Heart right ventricle (tissue), 16 donors: ENCODE data around the gene OR6V1. TPM values are rescaled to one million over a fixed set of nuclear protein-coding genes. Genes with fewer than 3 reads are reported as not detected.

Source experiments
- ATAC-seq, 8 donors: fragments of 200-7000 bp; cut with Tn5 transposase; one replicate each; pipeline ENCODE4 v1.9.1; 2020; ENCODE audit warnings: mild to moderate bottlenecking in 8 of 8, moderate library complexity in 8 of 8, moderate number of reproducible peaks in 1 of 8
- DNase-seq, 2 donors: peaks; one replicate each; pipeline ENCODE4 v3.0.0-alpha.2; 2020
- H3K27ac ChIP-seq, 10 donors: fragments of 200-600 bp; sonication (generic) in 2 of 10; one replicate each; pipeline versions ENCODE4 v1.5.0 to v1.8.0; 2020 to 2022; ENCODE audit warnings: mild to moderate bottlenecking in 3 of 10
- H3K27me3 ChIP-seq, 7 donors: fragments of 200-600 bp; one replicate each; pipeline ENCODE4 v1.8.0; 2021 to 2022; ENCODE audit warnings: mild to moderate bottlenecking in 2 of 7
- H3K36me3 ChIP-seq, 9 donors: fragments of 200-600 bp; sonication (generic) in 1 of 9; one replicate each; pipeline versions ENCODE4 v1.5.0 to v1.8.0; 2020 to 2022; ENCODE audit warnings: mild to moderate bottlenecking in 2 of 9
- H3K4me1 ChIP-seq, 9 donors: fragments of 200-600 bp; sonication (generic) in 1 of 9; one replicate each; pipeline versions ENCODE4 v1.5.0 to v1.8.0; 2020 to 2022; ENCODE audit warnings: mild to moderate bottlenecking in 4 of 9
- H3K4me3 ChIP-seq, 10 donors: fragments of 200-600 bp; sonication (generic) in 2 of 10; one replicate each; pipeline versions ENCODE4 v1.5.0 to v1.8.0; 2020 to 2022; ENCODE audit warnings: mild to moderate bottlenecking in 7 of 10, moderate library complexity in 2 of 10
- H3K9me3 ChIP-seq, 11 donors: fragments of 200-600 bp in 10 of 11; sonication (generic) in 2 of 11; one replicate each; pipeline versions ENCODE4 v1.5.0 to v1.8.0; 2013 to 2022; ENCODE audit warnings: mild to moderate bottlenecking in 2 of 11, control low read depth in 1 of 11, moderate library complexity in 1 of 11
- CTCF ChIP-seq, 9 donors: fragments of 200-600 bp; sonication (generic) in 2 of 9; IDR thresholded peaks; one replicate each; pipeline versions ENCODE4 v1.5.0 to v1.8.0; 2021 to 2022; ENCODE audit warnings: antibody characterized with exemption in 9 of 9, mild to moderate bottlenecking in 5 of 9, moderate library complexity in 1 of 9
- WGBS, 2 donors: extraction: QIAGEN DNeasy Blood & Tissue Kit; methylation state at CpG; one replicate each; pipeline ENCODE4 v1.1.7; 2013; ENCODE audit warnings: inconsistent platforms in 1 of 2; 5-methylcytosine and 5-hydroxymethylcytosine counted together
- intact Hi-C, 10 donors: fragments of 100-400 bp; cut with DNase I; formaldehyde crosslinking; loops; one replicate each; pipeline versions ENCODE4 v1.11.1 to v1.14.2; 2022
- polyA plus RNA-seq, 2 donors: library from polyadenylated mRNA; stranded (reverse); fragments of 200-250 nt; gene quantifications; one replicate each; pipeline ENCODE4 v1.2.3, GENCODE V29; 2013
- total RNA-seq, 10 donors: library from RNA; stranded (reverse); fragmentation: NEBNext Ultra II Directional in 3 of 10; extraction: Animal tissue kit (Norgen Biotek cat#: 25700) in 3 of 10; gene quantifications; one replicate each; pipeline versions ENCODE4 v1.2.1 to v1.2.4, GENCODE V29; 2021 to 2023
- donor health status: Arrhythmogenic right ventricular cardiomyopathy.
- donor health status: ischemic (EF 13 %, LVEDD 7.1; RV severe dilation, severe dysfunction).
- donor health status: healthy with polysubstance abuse.
- donor health status: DM: no; HTN: yes; CAD: no.
- donor health status: DM: no; HTN: no; CAD: no.
- donor health status: ischemic (EF 25% LVEDD 6.9; RV normal size, moderate dysfunction).
- donor health status: ischemic (EF 25% LVEDD 5.7; RV mildly dilated, moderate dysfunction).
- donor health status: healthy.
- donor health status: DM: yes; HTN: yes; CAD: no.
- donor health status: Ischemic cardiomyopathy.
- donor health status: ischemic (EF 35%, LVEDD 5.7; RV mildly dilated, moderate dysfunction).
- donor health status: nonischemic (EF 11% LVEDD 7.7; RV severe dilation, severe dysfunction).
- donor health status: DM: yes; HTN: yes; CAD: no.
- donor health status: PGD.
- donor health status: ischemic (EF 29% LVEDD 5.4; RV normal size, mild dysfunction).
- donor health status: nonischemic (EF 23%, LVEDD 6.1; RV moderate dilation, normal function).

OR6V1 gene
- total and polyA plus RNA-seq, 12 donors = not detected

- Histone ChIP-seq H3K9me3 (peaks cover 0 to 4% (median 0%) of the 10 kb centered on the region in 11 donors), H3K27me3 (no peaks in the 10 kb centered on the region), H3K27ac (no peak overlapping the region), H3K4me1 (peaks cover 0 to 11% (median 3%) of the 10 kb centered on the region in 9 donors), H3K4me3 (no peak overlapping the region), H3K36me3 (no peaks in the 10 kb centered on the region)
- WGBS, 2 donors = 66 to 67% methylated on average over 3 of the region's 3 CpGs
- TF ChIP-seq CTCF (IDR thresholded peaks at IDR 0.05) = no peak
- no peak for ATAC-seq
- no peak for DNase-seq
- intact Hi-C loops = no loop called here
Measured at GRCh38 chr7:143054621-143055020, 2.5 kb downstream of the OR6V1 start.

GRCh38 chr7:143055754-143056153 is 3.6 kb downstream of the OR6V1 start:
- peaks cover 0 to 4% (median 0%) of the 10 kb centered on the region in 11 donors for H3K9me3 ChIP-seq
- H3K36me3 ChIP-seq = no peaks in the 10 kb centered on the region
- no peaks in the 10 kb centered on the region for H3K27me3 ChIP-seq
- no peak overlapping the region for H3K4me3 ChIP-seq
- no peak overlapping the region for H3K27ac ChIP-seq
- no peak for TF ChIP-seq CTCF (IDR thresholded peaks at IDR 0.05)
- H3K4me1 ChIP-seq = peaks cover 0 to 7% (median 0%) of the 10 kb centered on the region in 9 donors
- DNase-seq (no peak), ATAC-seq (no peak)
- intact Hi-C loops = no loop called here

- H3K4me3 ChIP-seq = no peak overlapping the region
- H3K27ac ChIP-seq = no peak overlapping the region
- intact Hi-C loops = no loop called here
- H3K27me3 ChIP-seq = no peaks in the 10 kb centered on the region
- peaks cover 0 to 6% (median 0%) of the 10 kb centered on the region in 9 donors for H3K4me1 ChIP-seq
- no peaks in the 10 kb centered on the region for H3K36me3 ChIP-seq
- no peak for ATAC-seq
- TF ChIP-seq CTCF (IDR thresholded peaks at IDR 0.05) = no peak
- no peak for DNase-seq
- 68 to 80% methylated on average over 3 of the region's 3 CpGs for WGBS, 2 donors
- H3K9me3 ChIP-seq = no peaks in the 10 kb centered on the region
Measured at GRCh38 chr7:143063741-143064140, 11.6 kb downstream of the OR6V1 start.

DNA sequence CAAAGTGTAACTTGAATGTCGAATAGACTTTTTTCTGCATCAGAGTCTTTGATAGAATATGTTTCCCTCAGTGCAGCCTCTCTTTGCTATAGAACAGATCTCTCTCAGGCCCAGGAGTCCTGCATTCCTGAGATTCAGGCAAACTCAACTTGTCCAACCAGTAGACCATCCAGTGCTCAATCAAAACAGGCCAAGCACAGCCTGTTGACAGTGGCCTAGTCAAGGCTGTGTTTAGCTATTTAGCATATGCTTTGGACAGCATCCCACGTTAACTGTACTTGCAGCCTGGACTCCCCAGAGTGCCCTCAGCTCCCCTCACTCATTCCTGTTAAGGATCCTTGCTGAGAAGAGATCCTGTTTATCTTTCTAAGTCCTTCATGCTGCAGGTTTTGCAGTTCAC is 16.3 kb downstream of the OR6V1 start:
- no peaks in the 10 kb centered on the region for H3K27me3 ChIP-seq
- no peaks in the 10 kb centered on the region for H3K36me3 ChIP-seq
- H3K27ac ChIP-seq = no peak overlapping the region
- whole genome bisulfite sequencing, 2 donors = 58 to 63% methylated on average over 2 of the region's 2 CpGs
- H3K9me3 ChIP-seq = no peaks in the 10 kb centered on the region
- peaks cover 0 to 6% (median 0%) of the 10 kb centered on the region in 9 donors for H3K4me1 ChIP-seq
- intact Hi-C loops = no loop called here
- TF ChIP-seq CTCF (IDR thresholded peaks at IDR 0.05) = no peak
- no peak for DNase-seq
- H3K4me3 ChIP-seq = no peak overlapping the region
- ATAC-seq = no peak
